HepG2 (cell line): Measurements from ENCODE around the gene ACSM3. TPM values are rescaled to one million over a fixed set of nuclear protein-coding genes. Genes with fewer than 3 reads are reported as not detected.

ENCODE experiments used
- ATAC-seq: fragments of 200-7000 bp; cut with Tn5 transposase; 3 replicates; pipeline ENCODE4 v1.9.1; 2020; ENCODE audit warnings: mild to moderate bottlenecking, moderate library complexity
- BruUV-seq: library from RNA; stranded (reverse); fragments of 400-500 nt; replicated peaks from 2 replicates; lab custom pipeline; 2021; lab: Mats Ljungman, UMichigan
- CTCF ChIA-PET: fragments of 300-600 bp; formaldehyde crosslinking; extraction: SDS; loops from one replicate; lab custom pipeline; 2021; ENCODE audit warnings: low total read pairs, inconsistent platforms, low intra/inter-chr PET ratio; lab: Yijun Ruan, JAX
- POLR2A ChIA-PET: fragments of 350-600 bp; sonication (Branson Sonifier 250); formaldehyde crosslinking; loops from one replicate; lab custom pipeline; 2020; ENCODE audit warnings: antibody characterized with exemption, inconsistent platforms; lab: Yijun Ruan, JAX
- DNase-seq: peaks from one replicate; pipeline ENCODE4 v3.0.0-alpha.2; 2015; ENCODE audit warnings: low spot score
- FAIRE-seq: peaks from 3 replicates; lab custom pipeline; 2011; peaks lifted over from hg19 to GRCh38; lab: Jason Lieb, UNC
- H2AFZ ChIP-seq: one replicate; pipeline ENCODE4 v1.6.1; 2011; ENCODE audit warnings: low read length, inconsistent platforms
- H3K27ac ChIP-seq: fragments of 300-600 bp; 3 replicates; pipeline ENCODE4 v1.8.0; 2011; ENCODE audit warnings: mixed run types, mild to moderate bottlenecking, mixed read lengths, low read length, inconsistent platforms; ENCODE audit not compliant: insufficient read depth; ENCODE audit errors: extremely low read length
- H3K27me3 ChIP-seq, 2 experiments: fragments of 200-600 bp in 1 of 2; 2 replicates in 1 of 2; 3 replicates in 1 of 2; pipeline versions ENCODE4 v1.6.0 to v1.8.0; 2011; ENCODE audit warnings: low read length in 2 of 2, mild to moderate bottlenecking in 2 of 2, moderate library complexity in 2 of 2, inconsistent platforms in 1 of 2; ENCODE audit not compliant: insufficient read depth in 2 of 2, control insufficient read depth in 1 of 2
- H3K36me3 ChIP-seq, 2 experiments: fragments of 200-600 bp in 1 of 2; replicated peaks in 1 of 2; 2 replicates in 1 of 2; 3 replicates in 1 of 2; pipeline versions ENCODE4 v1.5.1 to v1.8.0; 2011; ENCODE audit warnings: low read length in 2 of 2, inconsistent platforms in 1 of 2; ENCODE audit not compliant: insufficient read depth in 2 of 2, control insufficient read depth in 1 of 2
- H3K4me1 ChIP-seq: 2 replicates; pipeline ENCODE4 v1.5.1; 2012; ENCODE audit warnings: low read length, inconsistent platforms; ENCODE audit not compliant: insufficient read depth
- H3K4me2 ChIP-seq: 2 replicates; pipeline ENCODE4 v1.6.0; 2011; ENCODE audit warnings: low read depth, low read length, inconsistent platforms
- H3K4me3 ChIP-seq, 3 experiments: fragments of 200-600 bp in 1 of 3; sonication (generic), shearing (Covaris generic) in 1 of 3; replicated peaks in 1 of 3; 2 replicates each; pipeline ENCODE4 v1.5.1; 2011 to 2016; ENCODE audit warnings: low read length in 3 of 3, inconsistent platforms in 2 of 3, low read depth in 2 of 3, mild to moderate bottlenecking in 2 of 3, control low read depth in 1 of 3, mixed read lengths in 1 of 3; ENCODE audit not compliant: insufficient read depth in 1 of 3
- H3K79me2 ChIP-seq: one replicate; pipeline ENCODE4 v1.6.1; 2011; ENCODE audit warnings: low read length, inconsistent platforms; ENCODE audit not compliant: insufficient read depth
- H3K9ac ChIP-seq: 2 replicates; pipeline ENCODE4 v1.6.0; 2011; ENCODE audit warnings: mild to moderate bottlenecking, low read depth, low read length, inconsistent platforms; ENCODE audit not compliant: insufficient read depth
- H3K9me3 ChIP-seq: 2 replicates; pipeline ENCODE4 v1.5.1; 2012; ENCODE audit warnings: mild to moderate bottlenecking, low read length
- H4K20me1 ChIP-seq: 2 replicates; pipeline ENCODE4 v1.6.0; 2011; ENCODE audit warnings: inconsistent platforms, mild to moderate bottlenecking, low read length, moderate library complexity; ENCODE audit not compliant: insufficient read depth
- AFF4 ChIP-seq: sonication (generic); formaldehyde crosslinking; IDR thresholded peaks from 2 replicates; pipeline ENCODE4 v1.4.0; 2020; ENCODE audit warnings: missing genetic modification reagents
- CAMTA2 ChIP-seq: sonication (generic); formaldehyde crosslinking; IDR thresholded peaks from 2 replicates; pipeline ENCODE4 v1.4.0; 2020; ENCODE audit warnings: mild to moderate bottlenecking, missing genetic modification reagents, borderline replicate concordance
- CEBPB ChIP-seq: IDR thresholded peaks from 2 replicates; pipeline ENCODE4 v1.6.1; 2011; ENCODE audit warnings: low read depth, low read length, improper control_type of control experiment, borderline replicate concordance
- DNMT1 ChIP-seq: sonication (generic); formaldehyde crosslinking; IDR thresholded peaks from 2 replicates; pipeline ENCODE4 v1.5.1; 2020; ENCODE audit warnings: mild to moderate bottlenecking, missing genetic modification reagents
- ERF ChIP-seq: IDR thresholded peaks from 2 replicates; pipeline ENCODE4 v1.6.1; 2018; ENCODE audit warnings: missing biosample characterization, missing genetic modification reagents
- FOXA1 ChIP-seq, 2 experiments: fragments of 450-650 bp in 1 of 2; sonication (generic) in 1 of 2; formaldehyde crosslinking in 1 of 2; IDR thresholded peaks; 2 replicates each; pipeline versions ENCODE4 v1.4.0 to v1.6.1; 2016 to 2020; ENCODE audit warnings: missing genetic modification reagents in 1 of 2
- KAT7 ChIP-seq: IDR thresholded peaks from 2 replicates; pipeline ENCODE4 v1.6.1; 2018; ENCODE audit warnings: borderline replicate concordance, missing compliant biosample characterization
- MXD4 ChIP-seq: IDR thresholded peaks from 2 replicates; pipeline ENCODE4 v1.6.1; 2016; ENCODE audit warnings: mild to moderate bottlenecking, missing biosample characterization, missing genetic modification reagents
- SIN3A ChIP-seq: IDR thresholded peaks from 2 replicates; pipeline ENCODE4 v1.6.1; 2011; ENCODE audit warnings: low read depth, mild to moderate bottlenecking, control low read depth, low read length, borderline replicate concordance
- SIX4 ChIP-seq: sonication (generic); formaldehyde crosslinking; IDR thresholded peaks from 2 replicates; pipeline ENCODE4 v1.4.0; 2020; ENCODE audit warnings: missing genetic modification reagents
- TMF1 ChIP-seq: sonication (generic); formaldehyde crosslinking; IDR thresholded peaks from 2 replicates; pipeline ENCODE4 v1.8.1; 2022; ENCODE audit warnings: low read depth, missing genetic modification reagents
- TRAFD1 ChIP-seq: sonication (generic); formaldehyde crosslinking; IDR thresholded peaks from 2 replicates; pipeline ENCODE4 v1.5.1; 2020; ENCODE audit warnings: missing genetic modification reagents, mild to moderate bottlenecking, borderline replicate concordance
- ZFP1 ChIP-seq: IDR thresholded peaks from 2 replicates; pipeline ENCODE4 v1.6.1; 2016
- ZNF20 ChIP-seq: sonication (generic); formaldehyde crosslinking; IDR thresholded peaks from 2 replicates; pipeline ENCODE4 v1.4.0; 2020; ENCODE audit warnings: mild to moderate bottlenecking, moderate library complexity, missing genetic modification reagents
- ZNF205 ChIP-seq: IDR thresholded peaks from 2 replicates; pipeline ENCODE4 v1.6.1; 2018; ENCODE audit warnings: missing biosample characterization, missing genetic modification reagents
- ZNF557 ChIP-seq: sonication (generic); formaldehyde crosslinking; IDR thresholded peaks from 2 replicates; pipeline ENCODE4 v1.4.0; 2020; ENCODE audit warnings: missing genetic modification reagents
- WGBS: methylation state at CpG from one replicate; pipeline ENCODE4 v1.1.6; 2017; ENCODE audit warnings: low lambda C conversion rate; 5-methylcytosine and 5-hydroxymethylcytosine counted together
- in situ Hi-C: cut with HindIII; loops from 2 replicates; pipeline ENCODE4 v1.10.0; 2017; ENCODE audit warnings: low pct_unique_long_range_greater_than_20kb; ENCODE audit not compliant: extremely low pct_ligation_motif_present
- intact Hi-C: fragments of 100-400 bp; cut with micrococcal nuclease; formaldehyde crosslinking; loops from one replicate; pipeline ENCODE4 v1.10.0; 2022; ENCODE audit not compliant: unreplicated experiment
- polyA plus RNA-seq, 8 experiments: library from polyadenylated mRNA; depleted of rRNA in 3 of 8; stranded (reverse) in 7 of 8; unstranded in 1 of 8; fragments of >200 nt; fragmentation: Illumina TruSeq in 4 of 8; extraction: Trizol in 4 of 8; gene quantifications; 2 replicates each; pipeline versions ENCODE4 v1.2.1 to v1.2.3, GENCODE V29; 2011 to 2016; ENCODE audit warnings: low read depth in 4 of 8, missing spikeins in 1 of 8, mixed read lengths in 1 of 8; ENCODE audit not compliant: insufficient read depth in 1 of 8
- total RNA-seq, 5 experiments: library from RNA; depleted of rRNA; stranded (reverse); fragments of >200 nt; fragmentation: Illumina TruSeq; extraction: Trizol; gene quantifications; 2 replicates each; pipeline ENCODE4 v1.2.3, GENCODE V29; 2016; ENCODE audit warnings: low read depth in 1 of 5
- TF ChIP-seq, protein P1 (sequence below): sonication (generic); formaldehyde crosslinking; IDR thresholded peaks from 2 replicates; pipeline ENCODE4; 2020; ENCODE audit warnings: missing genetic modification reagents, mild to moderate bottlenecking, borderline replicate concordance

Gene ACSM3
- total and polyA plus RNA-seq, 2 of the 13 experiments (the other 11 are each of a cell fraction or from before 2014, with no cell fraction given), result 74.0 to 108 TPM

DNA sequence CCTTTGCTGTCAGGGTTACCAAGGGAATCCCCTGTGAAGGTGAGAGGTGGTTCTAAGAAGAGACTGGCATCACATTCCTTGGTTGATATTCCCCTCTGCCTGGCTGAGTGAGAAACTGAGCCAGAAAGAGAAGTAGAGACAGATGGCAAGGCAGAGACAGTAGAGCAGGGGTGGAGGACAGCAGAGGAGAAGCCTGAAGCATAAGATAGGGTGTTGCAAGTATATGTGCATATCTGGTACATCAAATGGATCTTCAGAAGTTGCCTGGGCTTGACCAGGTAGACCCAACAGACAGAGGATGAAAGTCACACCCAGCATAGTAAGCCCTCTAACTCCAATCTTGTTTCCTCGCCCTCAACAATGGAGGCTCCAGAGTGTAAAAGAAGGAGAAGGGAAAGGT is 14.3 kb upstream of the ACSM3 start (continued):
- no peak for TF ChIP-seq ZNF205 (CRISPR knock-in tag)
- no peak for TF ChIP-seq FOXA1 (IDR thresholded peaks at IDR 0.05)
- TF ChIP-seq FOXA1 (CRISPR knock-in tag; IDR thresholded peaks at IDR 0.05), result no peak
- no peak for TF ChIP-seq KAT7 (CRISPR knock-in tag)

DNA sequence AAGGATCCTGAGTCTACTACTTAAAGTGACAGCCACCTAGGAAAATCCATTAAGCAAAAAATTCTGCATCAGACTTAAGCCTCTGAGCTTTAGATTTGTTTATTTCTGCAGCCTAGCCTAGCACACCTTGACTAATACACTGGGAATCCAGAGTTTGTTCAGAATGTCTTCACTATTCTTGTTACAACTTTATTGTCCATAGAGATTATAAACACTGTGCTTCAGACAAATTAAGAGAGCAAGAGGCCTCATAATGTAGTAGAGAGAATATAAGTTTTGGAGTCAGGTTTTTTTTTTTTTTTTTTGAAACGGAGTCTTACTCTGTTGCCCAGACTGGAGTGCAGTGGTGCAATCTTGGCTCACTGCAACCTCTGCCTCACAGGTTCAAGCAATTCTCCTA is 13.3 kb upstream of the ACSM3 start:
- BruUV-seq, result no TSS peak
- CTCF ChIA-PET, result no interaction called here
- ATAC-seq, result no peak
- no peak overlapping the region for H2AFZ ChIP-seq
- in situ Hi-C loops, result no loop called here
- no peak for FAIRE-seq
- POLR2A ChIA-PET, result no interaction called here
- no peak overlapping the region for H3K9ac ChIP-seq
- peaks cover 16% of the 10 kb centered on the region for H3K9me3 ChIP-seq
- intact Hi-C loops, result no loop called here
- no peak overlapping the region for H3K4me3 ChIP-seq
- no peaks in the 10 kb centered on the region for H3K79me2 ChIP-seq
- H3K4me1 ChIP-seq, result no peaks in the 10 kb centered on the region
- no peaks in the 10 kb centered on the region for H3K36me3 ChIP-seq
- no peak overlapping the region for H3K27ac ChIP-seq
- H3K4me2 ChIP-seq, result no peak overlapping the region
- H3K27me3 ChIP-seq, result no peaks in the 10 kb centered on the region
- DNase-seq, result no peak
- WGBS, result 83% methylated on average over 1 of the region's 1 CpG
- no peaks in the 10 kb centered on the region for H4K20me1 ChIP-seq
- TF ChIP-seq CAMTA2 (no peak), TMF1 (CRISPR knock-in tag) (no peak), ERF (CRISPR knock-in tag) (no peak), ZFP1 (no peak), CEBPB (no peak), DNMT1 (CRISPR knock-in tag) (no peak), ZNF557 (CRISPR knock-in tag) (no peak), TRAFD1 (CRISPR knock-in tag) (no peak), SIN3A (no peak), MXD4 (CRISPR knock-in tag) (no peak), SIX4 (no peak), AFF4 (no peak), ZNF20 (CRISPR knock-in tag) (no peak)
- TF ChIP-seq, protein P1, sequence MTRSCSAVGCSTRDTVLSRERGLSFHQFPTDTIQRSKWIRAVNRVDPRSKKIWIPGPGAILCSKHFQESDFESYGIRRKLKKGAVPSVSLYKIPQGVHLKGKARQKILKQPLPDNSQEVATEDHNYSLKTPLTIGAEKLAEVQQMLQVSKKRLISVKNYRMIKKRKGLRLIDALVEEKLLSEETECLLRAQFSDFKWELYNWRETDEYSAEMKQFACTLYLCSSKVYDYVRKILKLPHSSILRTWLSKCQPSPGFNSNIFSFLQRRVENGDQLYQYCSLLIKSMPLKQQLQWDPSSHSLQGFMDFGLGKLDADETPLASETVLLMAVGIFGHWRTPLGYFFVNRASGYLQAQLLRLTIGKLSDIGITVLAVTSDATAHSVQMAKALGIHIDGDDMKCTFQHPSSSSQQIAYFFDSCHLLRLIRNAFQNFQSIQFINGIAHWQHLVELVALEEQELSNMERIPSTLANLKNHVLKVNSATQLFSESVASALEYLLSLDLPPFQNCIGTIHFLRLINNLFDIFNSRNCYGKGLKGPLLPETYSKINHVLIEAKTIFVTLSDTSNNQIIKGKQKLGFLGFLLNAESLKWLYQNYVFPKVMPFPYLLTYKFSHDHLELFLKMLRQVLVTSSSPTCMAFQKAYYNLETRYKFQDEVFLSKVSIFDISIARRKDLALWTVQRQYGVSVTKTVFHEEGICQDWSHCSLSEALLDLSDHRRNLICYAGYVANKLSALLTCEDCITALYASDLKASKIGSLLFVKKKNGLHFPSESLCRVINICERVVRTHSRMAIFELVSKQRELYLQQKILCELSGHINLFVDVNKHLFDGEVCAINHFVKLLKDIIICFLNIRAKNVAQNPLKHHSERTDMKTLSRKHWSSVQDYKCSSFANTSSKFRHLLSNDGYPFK (CRISPR knock-in tag), result no peak
